GM19467 (cell line): ENCODE data around the gene ANTKMT.
"Not testable (repeated sequence)": the region's sequence is repeated elsewhere in the genome, so short reads cannot be mapped to it uniquely, and the experiment has no call there.

Experiments used
- ATAC-seq: cut with Tn5 transposase; IDR thresholded peaks from one replicate; pipeline ENCODE4 v1.9.1; 2021; ENCODE audit warnings: mild to moderate bottlenecking, moderate library complexity; ENCODE audit not compliant: unreplicated experiment

Gene ANTKMT

DNA sequence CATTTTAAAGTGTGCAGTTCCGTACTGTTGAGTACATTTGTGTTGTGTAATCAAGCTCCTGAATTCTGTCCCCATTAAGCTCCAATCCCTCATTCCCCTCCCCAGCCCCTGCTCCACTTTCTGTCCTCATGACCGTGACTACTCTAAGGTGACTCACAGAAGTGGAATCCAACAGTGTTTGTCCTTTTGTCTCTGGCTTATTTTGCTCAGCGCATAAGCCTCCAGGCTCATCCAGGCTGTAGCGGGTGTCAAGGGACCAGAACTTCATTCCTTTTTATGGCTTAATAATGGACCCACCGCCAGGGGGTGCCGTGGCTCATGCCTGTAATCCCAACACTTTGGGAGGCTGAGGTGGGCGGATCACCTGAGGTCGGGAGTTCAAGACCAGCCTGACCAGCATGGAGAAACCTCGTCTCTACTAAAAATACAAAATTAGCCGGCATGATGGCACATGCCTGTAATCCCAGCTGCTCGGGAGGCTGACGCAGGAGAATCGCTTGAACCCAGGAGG, 8.2 kb upstream of the ANTKMT start:
- not testable (repeated sequence) for ATAC-seq

GRCh38 chr16:714079-714478, 6.9 kb upstream of the ANTKMT start:
- ATAC-seq, result no peak

- no peak for ATAC-seq
Measured at GRCh38 chr16:714558-715476, 6.1 kb upstream of the ANTKMT start, which contains the start of gene METRN. METRN (plus strand) TSS chr16:715118; CDS start chr16:715290, 172 bp downstream.

- no peak for ATAC-seq
Measured at GRCh38 chr16:715477-716199, 5.3 kb upstream of the ANTKMT start.

DNA sequence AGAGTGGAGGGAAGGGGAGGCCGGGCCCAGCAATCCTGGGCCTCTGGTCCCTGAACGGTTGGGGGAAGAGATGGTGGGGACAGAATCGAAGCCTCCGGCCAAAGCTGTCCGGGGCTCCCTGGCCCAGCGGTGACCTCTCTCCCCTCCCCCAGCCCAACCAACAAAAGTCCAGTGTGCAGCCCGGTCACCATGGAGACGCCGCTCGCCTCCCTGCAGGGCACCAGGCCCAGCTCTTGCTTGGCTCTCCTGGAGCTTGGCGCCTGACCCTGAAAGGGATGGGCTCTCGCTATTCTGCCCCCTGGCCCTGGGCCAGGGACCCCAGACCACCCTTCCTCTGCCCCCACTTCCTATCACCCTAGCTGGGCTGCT, 4.8 kb upstream of the ANTKMT start:
- no peak for ATAC-seq

- no peak for ATAC-seq
Measured at GRCh38 chr16:716768-717325, 4.1 kb upstream of the ANTKMT start.

- no peak for ATAC-seq
Measured at GRCh38 chr16:717450-718245, 3.3 kb upstream of the ANTKMT start.

GRCh38 chr16:718389-718788, 2.6 kb upstream of the ANTKMT start:
- no peak for ATAC-seq

- ATAC-seq, result no peak
Measured at GRCh38 chr16:718922-719321, 2.0 kb upstream of the ANTKMT start.

DNA sequence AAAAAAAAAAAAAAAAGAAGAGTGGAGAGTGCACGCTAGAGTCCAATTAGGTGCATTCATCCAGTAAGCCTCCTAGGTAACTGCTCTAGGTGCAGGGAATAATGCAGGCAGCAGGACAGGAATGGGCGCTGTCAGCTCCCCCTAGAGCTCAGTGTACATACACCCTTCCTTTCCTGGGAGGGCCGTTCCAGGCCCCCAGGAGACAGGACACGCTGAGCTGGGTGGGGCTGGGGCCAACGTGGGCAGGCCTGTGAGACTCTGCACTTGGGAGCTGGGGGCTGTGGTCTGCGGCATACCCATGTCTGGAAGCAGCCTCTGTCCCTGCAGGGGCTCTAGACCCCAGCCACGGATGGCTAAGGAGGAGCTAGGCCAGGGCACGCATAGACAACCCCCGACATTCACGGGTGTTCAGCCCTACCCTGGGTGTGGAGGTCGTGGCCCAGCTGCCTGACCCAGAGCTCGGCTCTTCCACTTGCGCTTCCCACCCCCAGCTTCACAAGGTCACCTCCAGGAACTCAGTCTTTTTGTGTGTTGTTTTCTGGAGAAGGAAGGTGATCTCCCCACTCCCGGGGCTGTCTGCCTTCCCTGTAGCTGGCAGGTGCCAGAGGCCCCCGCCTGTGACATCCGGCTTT, 1.0 kb upstream of the ANTKMT start:
- ATAC-seq, result no peak

DNA sequence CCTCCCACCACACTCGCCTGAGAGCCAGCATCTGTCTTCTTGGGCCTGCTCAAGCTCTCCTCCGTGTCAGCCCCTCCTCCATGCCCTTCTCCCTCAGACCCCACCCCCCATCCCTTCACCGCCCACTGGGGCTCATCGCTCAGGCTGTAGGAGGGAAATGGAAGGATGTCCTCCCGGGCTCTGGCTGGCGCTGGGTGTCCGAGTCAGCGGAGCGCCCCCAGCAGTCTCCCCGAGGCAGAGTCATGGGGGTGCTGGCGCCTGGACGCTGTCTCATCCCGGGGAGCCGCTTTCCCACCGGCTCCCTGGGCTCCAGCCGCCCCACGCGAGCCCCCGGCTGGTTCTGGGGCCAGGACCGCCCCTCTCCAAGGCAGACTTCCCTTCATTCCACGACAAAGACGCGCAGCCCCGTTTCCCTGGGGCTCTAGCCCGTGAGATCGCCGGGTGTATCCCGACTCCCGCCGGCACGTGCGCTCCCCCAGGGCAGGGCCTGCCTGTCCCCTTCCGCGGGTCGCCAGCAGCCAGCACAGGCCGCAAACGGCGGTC, 428 bp upstream of the ANTKMT start:
- ATAC-seq, result peak; percentile 8

DNA sequence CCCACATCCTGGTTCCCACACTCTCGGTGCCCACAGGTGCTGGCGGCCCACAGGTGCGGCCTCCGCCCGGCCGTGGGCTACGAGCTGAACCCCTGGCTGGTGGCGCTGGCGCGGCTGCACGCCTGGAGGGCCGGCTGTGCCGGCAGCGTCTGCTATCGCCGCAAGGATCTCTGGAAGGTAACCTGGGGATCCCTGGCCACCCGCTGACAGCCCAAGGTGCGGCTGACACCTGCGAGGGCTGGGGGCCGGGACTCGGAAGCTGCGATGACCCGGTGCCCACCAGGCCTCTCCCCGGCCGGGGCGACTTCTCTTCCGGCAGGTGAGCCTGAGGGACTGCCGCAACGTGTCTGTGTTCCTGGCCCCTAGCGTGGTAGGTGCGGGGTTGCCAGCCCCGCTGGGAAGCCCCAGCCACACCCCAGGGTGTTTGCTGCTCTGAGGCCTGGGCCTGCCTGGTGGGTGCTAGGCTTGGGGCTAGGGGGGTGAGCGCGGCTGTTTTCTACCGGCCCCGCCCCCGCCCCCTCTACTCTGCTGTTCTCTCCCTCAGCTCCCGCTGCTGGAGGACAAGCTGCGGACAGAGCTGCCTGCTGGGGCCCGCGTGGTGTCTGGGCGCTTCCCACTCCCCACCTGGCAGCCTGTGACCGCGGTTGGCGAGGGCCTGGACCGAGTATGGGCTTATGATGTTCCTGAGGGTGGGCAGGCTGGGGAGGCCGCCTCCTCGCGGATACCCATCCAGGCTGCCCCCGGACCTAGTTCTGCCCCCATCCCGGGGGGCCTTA, 1.0 kb downstream of the ANTKMT start:
- no peak for ATAC-seq

- no peak for ATAC-seq
Measured at GRCh38 chr16:722835-723633, 2.1 kb downstream of the ANTKMT start.

DNA sequence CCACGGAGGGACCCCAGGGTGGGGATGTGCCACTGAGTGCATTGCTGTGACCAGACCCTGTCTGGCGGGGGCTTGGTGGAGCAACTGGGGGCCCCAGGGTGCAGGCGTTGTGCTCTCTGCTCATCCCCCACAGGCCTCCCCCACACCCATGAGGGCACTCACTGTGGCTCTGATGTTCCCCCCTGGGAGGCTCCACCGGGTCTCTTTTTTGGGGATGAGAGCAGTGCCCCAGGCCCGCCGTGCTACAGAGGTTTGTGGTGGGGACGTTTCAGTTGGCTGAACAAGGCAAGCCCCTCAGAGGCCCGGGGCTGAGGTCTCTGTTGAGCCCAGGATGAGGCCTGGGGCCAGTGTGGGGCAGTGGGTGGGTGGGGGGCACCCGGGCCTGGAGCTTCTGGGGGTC, 2.7 kb downstream of the ANTKMT start:
- no peak for ATAC-seq

DNA sequence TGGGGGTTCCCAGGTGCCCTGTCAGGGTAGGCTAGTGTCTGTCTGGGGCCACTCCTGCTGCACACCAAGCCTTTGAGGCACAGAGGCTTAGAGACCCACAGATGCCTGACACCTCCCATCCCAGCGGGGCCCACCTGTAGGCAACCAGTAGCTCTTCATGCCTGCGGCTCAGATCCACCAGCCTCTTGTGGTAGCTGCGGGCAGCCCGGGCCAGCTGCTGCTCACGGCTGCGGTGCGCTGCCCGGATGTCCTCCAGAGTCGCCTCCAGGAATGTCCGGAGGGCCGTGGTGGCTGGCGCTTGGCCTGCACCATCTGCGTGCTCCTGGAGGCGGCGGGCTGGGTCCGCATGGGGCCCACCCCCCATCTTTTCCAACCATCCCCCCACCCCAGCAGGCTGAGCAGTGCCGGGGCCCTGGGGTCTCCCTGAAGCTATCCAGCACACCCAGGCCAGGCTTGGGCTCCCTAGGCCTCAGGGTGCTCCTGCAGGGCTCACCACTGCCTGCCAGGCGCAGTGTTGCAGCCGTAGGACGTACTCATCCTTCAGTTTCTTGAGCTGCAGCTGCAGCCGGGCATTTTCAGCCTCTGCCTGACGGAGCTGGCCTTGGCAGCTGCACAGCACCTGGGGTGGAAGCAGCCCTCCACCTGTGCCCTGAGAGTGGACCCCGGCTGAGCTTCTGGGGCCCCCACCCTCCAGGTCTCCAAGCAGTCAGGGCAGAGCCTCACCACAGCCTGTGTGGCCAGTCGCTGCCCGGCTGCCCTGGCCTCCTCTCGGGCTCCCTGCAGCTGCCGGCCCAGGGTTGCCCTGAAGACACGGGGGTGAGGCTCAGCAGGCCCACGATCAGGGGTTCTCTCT, 3.5 kb downstream of the ANTKMT start:
- no peak for ATAC-seq

- ATAC-seq, result no peak
Measured at GRCh38 chr16:725041-725376, 4.1 kb downstream of the ANTKMT start.

DNA sequence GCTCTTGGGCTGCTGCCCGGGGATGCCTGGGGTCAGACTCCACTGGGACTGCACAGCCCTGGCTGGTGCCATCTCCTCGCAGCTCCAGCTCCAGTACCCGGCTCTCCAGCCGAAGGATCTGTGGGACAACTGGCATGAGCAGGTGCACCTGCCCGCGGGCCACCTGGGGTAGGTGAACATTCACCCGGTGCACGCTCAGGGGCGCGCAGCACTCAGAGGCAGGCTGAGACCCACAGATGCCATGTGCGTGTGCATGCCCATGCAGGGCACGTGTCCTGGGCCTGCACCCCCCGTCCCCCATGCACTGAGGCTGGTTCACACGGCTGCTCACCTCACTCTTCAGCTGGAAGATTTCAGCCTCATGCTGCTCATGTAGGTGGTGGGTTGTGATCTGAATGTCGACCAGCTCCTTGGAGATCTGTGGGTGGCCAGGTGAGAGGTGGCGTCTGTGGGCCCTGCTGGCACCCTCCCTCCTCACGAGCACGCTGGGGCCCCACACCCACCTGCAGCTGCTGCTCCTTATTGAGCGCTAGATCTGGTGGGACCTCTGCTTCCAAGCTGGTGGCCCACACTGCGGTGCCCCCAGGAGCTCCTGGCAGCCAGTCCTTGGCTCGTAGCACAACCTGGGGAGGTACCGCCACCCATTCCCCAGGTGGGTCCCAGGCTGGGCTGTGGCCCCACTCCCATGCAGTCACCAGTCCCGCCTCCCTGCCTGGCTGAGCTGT, 4.7 kb downstream of the ANTKMT start:
- ATAC-seq, result no peak
